Measurements from ENCODE around the gene HIPK2.

Gene HIPK2

GRCh38 chr7:139572704-139573385, 205.0 kb downstream of the HIPK2 start:
- H3K27ac ChIP-seq: no peak overlapping the region
- TF ChIP-seq CTCF (conservative IDR thresholded peaks at IDR 0.05): no peak

- TF ChIP-seq CTCF (conservative IDR thresholded peaks at IDR 0.05): no peak
- H3K27ac ChIP-seq: no peak overlapping the region
Measured at GRCh38 chr7:139572071-139572470, 205.7 kb downstream of the HIPK2 start.

- no peak for TF ChIP-seq CTCF (conservative IDR thresholded peaks at IDR 0.05)
- H3K27ac ChIP-seq: no peak overlapping the region
Measured at GRCh38 chr7:139571651-139572050, 206.1 kb downstream of the HIPK2 start.

GRCh38 chr7:139571190-139571589, 206.6 kb downstream of the HIPK2 start:
- no peak for TF ChIP-seq CTCF (conservative IDR thresholded peaks at IDR 0.05)
- H3K27ac ChIP-seq: no peak overlapping the region

GRCh38 chr7:139570626-139571025, 207.2 kb downstream of the HIPK2 start:
- no peak overlapping the region for H3K27ac ChIP-seq
- no peak for TF ChIP-seq CTCF (conservative IDR thresholded peaks at IDR 0.05)

- H3K27ac ChIP-seq: no peak overlapping the region
- no peak for TF ChIP-seq CTCF (conservative IDR thresholded peaks at IDR 0.05)
Measured at GRCh38 chr7:139570119-139570518, 207.7 kb downstream of the HIPK2 start.

GRCh38 chr7:139568813-139569490, 208.8 kb downstream of the HIPK2 start:
- no peak for TF ChIP-seq CTCF (conservative IDR thresholded peaks at IDR 0.05)
- H3K27ac ChIP-seq: no peak overlapping the region
